ENCODE measurements around the gene PLCH1. TPM values are rescaled to one million over a fixed set of nuclear protein-coding genes. Genes with fewer than 3 reads are reported as not detected.

Gene PLCH1
- total RNA-seq, 2 experiments from 2014 or later: 0.03 to 0.20 TPM

DNA sequence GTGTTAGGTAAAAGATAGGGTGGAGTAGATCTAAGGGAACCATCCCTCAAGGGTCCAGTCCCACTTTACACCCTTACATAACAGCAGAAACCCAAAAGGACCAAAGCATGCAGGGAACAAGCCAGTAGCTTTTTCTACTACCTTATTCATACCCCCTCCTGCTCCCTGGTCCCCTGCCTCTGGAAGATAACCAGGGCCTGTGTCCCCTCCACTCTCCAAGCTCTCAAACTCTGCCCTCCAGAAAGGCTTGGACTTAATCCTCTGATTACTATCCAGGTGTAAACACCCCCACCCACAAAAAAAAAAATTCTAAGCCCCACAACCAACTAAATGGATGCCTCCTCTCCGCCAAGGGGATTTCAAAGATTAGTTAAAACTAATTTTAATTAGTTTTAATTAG lies 417.4 kb downstream of the PLCH1 start:
- no peaks in the 10 kb centered on the region for H3K4me1 Mint-ChIP-seq (ENCODE audit: low read depth)
- H3K27ac Mint-ChIP-seq: no peak overlapping the region
- no peaks in the 10 kb centered on the region for H3K36me3 Mint-ChIP-seq (ENCODE audit: low read depth)
- H3K4me3 Mint-ChIP-seq: no peak overlapping the region
- TF ChIP-seq, protein P1, sequence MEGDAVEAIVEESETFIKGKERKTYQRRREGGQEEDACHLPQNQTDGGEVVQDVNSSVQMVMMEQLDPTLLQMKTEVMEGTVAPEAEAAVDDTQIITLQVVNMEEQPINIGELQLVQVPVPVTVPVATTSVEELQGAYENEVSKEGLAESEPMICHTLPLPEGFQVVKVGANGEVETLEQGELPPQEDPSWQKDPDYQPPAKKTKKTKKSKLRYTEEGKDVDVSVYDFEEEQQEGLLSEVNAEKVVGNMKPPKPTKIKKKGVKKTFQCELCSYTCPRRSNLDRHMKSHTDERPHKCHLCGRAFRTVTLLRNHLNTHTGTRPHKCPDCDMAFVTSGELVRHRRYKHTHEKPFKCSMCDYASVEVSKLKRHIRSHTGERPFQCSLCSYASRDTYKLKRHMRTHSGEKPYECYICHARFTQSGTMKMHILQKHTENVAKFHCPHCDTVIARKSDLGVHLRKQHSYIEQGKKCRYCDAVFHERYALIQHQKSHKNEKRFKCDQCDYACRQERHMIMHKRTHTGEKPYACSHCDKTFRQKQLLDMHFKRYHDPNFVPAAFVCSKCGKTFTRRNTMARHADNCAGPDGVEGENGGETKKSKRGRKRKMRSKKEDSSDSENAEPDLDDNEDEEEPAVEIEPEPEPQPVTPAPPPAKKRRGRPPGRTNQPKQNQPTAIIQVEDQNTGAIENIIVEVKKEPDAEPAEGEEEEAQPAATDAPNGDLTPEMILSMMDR (IDR thresholded peaks at IDR 0.05): no peak
- Histone ChIP-seq H3K4me1 (ENCODE audit: insufficient read depth, low read length) (no peaks in the 10 kb centered on the region), H3K9me3 (ENCODE audit: control insufficient read depth in 1 of 2, insufficient read depth in 1 of 2, low read length in 2 of 2) (no peaks in the 10 kb centered on the region), H3K27me3 (ENCODE audit: control insufficient read depth in 1 of 2, insufficient read depth in 2 of 2, low read length in 2 of 2) (no peaks in the 10 kb centered on the region), H3K27ac (ENCODE audit: low read depth in 1 of 2, low read length in 2 of 2) (no peak overlapping the region), H3K36me3 (ENCODE audit: insufficient read depth, low read length) (no peaks in the 10 kb centered on the region), H3K4me3 (ENCODE audit: low read length) (no peak overlapping the region)
- DNase-seq (no peak), ATAC-seq (ENCODE audit: poor library complexity) (no peak)
- intact Hi-C loops (cut with DNase I, micrococcal nuclease): no loop called here
- ChIA-PET POLR2A (no interaction called here), CTCF (no interaction called here)
- no peaks in the 10 kb centered on the region for H3K9me3 Mint-ChIP-seq
- H3K27me3 Mint-ChIP-seq: no peaks in the 10 kb centered on the region

DNA sequence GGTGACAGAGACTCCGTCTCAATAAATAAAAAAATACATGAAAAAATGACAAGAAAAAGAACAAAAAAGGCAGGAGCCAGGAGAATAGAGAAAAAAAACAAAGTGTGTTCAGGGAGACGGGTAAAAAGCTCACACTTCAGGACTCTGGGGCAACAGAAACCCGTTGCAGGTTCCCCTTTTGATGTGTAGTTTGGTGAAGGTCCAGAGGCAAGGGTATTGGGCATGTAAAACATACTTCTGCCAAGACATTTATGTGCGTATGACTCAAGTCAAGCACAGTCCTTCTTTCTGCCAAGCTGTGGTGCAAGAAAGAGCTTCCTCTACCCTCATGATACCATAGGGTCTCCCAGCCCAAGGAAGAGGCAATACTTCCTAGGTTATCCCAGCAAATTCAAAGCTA lies 418.0 kb downstream of the PLCH1 start:
- Histone ChIP-seq H3K4me1 (ENCODE audit: insufficient read depth, low read length) (no peaks in the 10 kb centered on the region), H3K27ac (ENCODE audit: low read depth in 1 of 2, low read length in 2 of 2) (no peak overlapping the region), H3K9me3 (ENCODE audit: control insufficient read depth in 1 of 2, insufficient read depth in 1 of 2, low read length in 2 of 2) (no peaks in the 10 kb centered on the region), H3K36me3 (ENCODE audit: insufficient read depth, low read length) (no peaks in the 10 kb centered on the region), H3K27me3 (ENCODE audit: control insufficient read depth in 1 of 2, insufficient read depth in 2 of 2, low read length in 2 of 2) (no peaks in the 10 kb centered on the region), H3K4me3 (ENCODE audit: low read length) (no peak overlapping the region)
- ATAC-seq (ENCODE audit: poor library complexity) (no peak), DNase-seq (no peak)
- Mint-ChIP-seq H3K36me3 (ENCODE audit: low read depth) (no peaks in the 10 kb centered on the region), H3K27ac (no peak overlapping the region), H3K4me3 (no peak overlapping the region), H3K4me1 (ENCODE audit: low read depth) (no peaks in the 10 kb centered on the region), H3K9me3 (no peaks in the 10 kb centered on the region), H3K27me3 (no peaks in the 10 kb centered on the region)
- TF ChIP-seq, protein P1 (IDR thresholded peaks at IDR 0.05): no peak
- POLR2A ChIA-PET: no interaction called here
- intact Hi-C loops (cut with DNase I, micrococcal nuclease): no loop called here
- CTCF ChIA-PET: no interaction called here

DNA sequence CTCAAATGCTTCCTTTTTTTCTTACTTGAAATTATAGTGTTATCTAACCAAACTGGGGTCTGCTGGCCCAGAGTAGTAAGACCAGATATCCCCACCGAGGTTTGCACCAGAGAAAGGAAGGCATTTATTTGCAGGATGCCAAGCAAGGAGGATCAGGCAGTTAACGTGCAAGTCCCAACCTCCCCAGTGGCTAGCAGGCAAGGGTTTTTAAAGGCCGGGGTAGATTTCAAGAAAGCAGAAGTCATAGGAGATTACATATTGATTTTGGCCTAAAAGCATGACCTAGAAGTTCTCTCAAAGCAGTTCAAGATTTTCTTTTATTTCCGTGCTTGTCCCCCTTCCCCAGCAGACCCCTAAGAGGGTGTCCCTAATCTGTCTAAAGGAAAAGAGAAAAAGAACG lies 418.6 kb downstream of the PLCH1 start:
- H3K9me3 ChIP-seq (ENCODE audit: control insufficient read depth in 1 of 2, insufficient read depth in 1 of 2, low read length in 2 of 2): no peaks in the 10 kb centered on the region
- intact Hi-C loops (cut with DNase I, micrococcal nuclease): no loop called here
- ChIA-PET CTCF (no interaction called here), POLR2A (no interaction called here)
- TF ChIP-seq, protein P1 (IDR thresholded peaks at IDR 0.05): no peak
- Mint-ChIP-seq H3K27ac (no peak overlapping the region), H3K9me3 (no peaks in the 10 kb centered on the region), H3K36me3 (ENCODE audit: low read depth) (no peaks in the 10 kb centered on the region), H3K4me1 (ENCODE audit: low read depth) (no peaks in the 10 kb centered on the region), H3K4me3 (no peak overlapping the region), H3K27me3 (no peaks in the 10 kb centered on the region)
- no peak for DNase-seq
- H3K27me3 ChIP-seq (ENCODE audit: control insufficient read depth in 1 of 2, insufficient read depth in 2 of 2, low read length in 2 of 2): no peaks in the 10 kb centered on the region
- H3K36me3 ChIP-seq (ENCODE audit: insufficient read depth, low read length): no peaks in the 10 kb centered on the region
- H3K4me1 ChIP-seq (ENCODE audit: insufficient read depth, low read length): no peaks in the 10 kb centered on the region
- H3K27ac ChIP-seq (ENCODE audit: low read depth in 1 of 2, low read length in 2 of 2): no peak overlapping the region
- no peak overlapping the region for H3K4me3 ChIP-seq (ENCODE audit: low read length)
- ATAC-seq (ENCODE audit: poor library complexity): no peak

Other genes with a start within 250 kb of the PLCH1 start
- 1 to 10 TPM; 2.4 to 2.6 TPM for gene C3orf33, start 61.2 kb upstream of the PLCH1 start, total RNA-seq
- 10 to 100 TPM; 14.6 to 16.4 TPM for gene SLC33A1, start 109.4 kb upstream of the PLCH1 start, total RNA-seq
- gene GMPS, start 125.6 kb upstream of the PLCH1 start, total RNA-seq: 10 to 100 TPM; 34.1 to 34.3 TPM

Measured in CD4-positive, alpha-beta T cell (primary cell).